GM19438 (cell line): Measurements from ENCODE around the gene THAP4.

Experiments used
- ATAC-seq: cut with Tn5 transposase; IDR thresholded peaks from one replicate; pipeline ENCODE4 v1.9.1; 2021; ENCODE audit warnings: low read depth; ENCODE audit not compliant: unreplicated experiment

THAP4 gene

DNA sequence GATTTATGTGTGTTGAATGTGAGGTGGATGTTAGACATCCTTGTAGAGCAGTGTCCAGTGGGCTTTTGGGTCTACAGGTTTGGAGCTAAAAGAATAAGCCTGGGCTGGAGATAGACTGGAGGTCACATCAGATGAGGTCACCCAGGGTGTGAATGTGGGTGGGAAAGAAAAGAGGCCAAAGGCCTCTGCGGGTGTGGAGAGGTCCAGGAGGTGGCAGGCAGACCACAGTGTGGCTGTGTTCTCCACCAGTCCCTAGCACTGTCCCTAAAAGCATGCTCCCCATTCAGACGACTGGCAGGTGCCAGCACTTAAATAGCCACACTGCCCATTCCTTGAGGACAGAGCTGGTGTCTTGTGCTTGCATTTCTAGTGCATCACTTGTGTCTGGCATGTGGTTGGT, 4.7 kb upstream of the THAP4 start:
- no peak for ATAC-seq

DNA sequence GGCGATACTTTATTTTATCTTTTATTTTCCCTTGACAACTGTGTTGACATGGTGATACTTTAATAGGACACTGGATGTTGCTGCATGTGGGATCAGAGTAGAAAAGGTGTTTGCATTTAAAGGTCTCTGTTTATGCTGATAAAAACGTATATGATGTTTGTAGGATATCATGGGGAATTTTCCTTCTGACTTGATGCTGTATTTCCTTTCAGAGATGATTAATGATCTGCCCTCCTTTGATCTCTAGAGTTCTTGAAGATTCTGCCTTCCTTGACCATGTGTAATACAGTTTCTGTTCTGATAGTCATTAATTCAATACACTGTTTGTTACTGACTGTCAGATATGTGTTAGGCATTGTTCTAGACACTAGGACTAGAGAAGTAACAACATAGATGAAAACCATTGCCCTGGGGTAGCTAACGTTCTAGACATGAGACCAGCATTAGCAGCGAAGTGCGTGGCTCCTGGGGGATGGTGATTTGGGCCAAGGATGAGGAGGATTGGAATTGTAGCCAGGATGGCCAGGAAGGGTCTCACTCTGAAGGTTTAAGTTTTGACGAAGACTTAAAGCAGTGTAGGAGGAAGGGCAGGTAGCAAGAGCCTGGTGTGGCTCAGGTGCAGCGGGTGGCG, 3.3 kb upstream of the THAP4 start:
- ATAC-seq = no peak

DNA sequence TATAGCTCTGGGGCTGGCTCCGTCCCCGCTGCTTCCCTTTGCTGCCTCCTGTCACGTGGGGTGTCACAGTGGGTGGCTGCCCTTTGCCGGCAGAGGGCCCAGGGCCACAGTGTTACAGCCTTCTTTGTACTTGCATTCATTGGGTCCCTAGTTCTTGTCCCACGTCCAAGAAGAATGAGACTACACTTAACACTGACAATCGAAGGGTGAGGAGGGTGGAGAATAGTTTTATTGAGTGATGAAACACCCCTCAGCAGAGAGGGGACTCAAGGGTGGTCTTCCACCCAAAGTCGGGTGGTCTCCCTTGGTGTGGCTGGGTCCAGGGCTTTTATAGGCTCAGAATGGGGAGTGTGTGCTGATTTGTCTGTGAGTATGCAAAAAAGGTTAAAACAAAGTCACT, 2.4 kb upstream of the THAP4 start:
- no peak for ATAC-seq

DNA sequence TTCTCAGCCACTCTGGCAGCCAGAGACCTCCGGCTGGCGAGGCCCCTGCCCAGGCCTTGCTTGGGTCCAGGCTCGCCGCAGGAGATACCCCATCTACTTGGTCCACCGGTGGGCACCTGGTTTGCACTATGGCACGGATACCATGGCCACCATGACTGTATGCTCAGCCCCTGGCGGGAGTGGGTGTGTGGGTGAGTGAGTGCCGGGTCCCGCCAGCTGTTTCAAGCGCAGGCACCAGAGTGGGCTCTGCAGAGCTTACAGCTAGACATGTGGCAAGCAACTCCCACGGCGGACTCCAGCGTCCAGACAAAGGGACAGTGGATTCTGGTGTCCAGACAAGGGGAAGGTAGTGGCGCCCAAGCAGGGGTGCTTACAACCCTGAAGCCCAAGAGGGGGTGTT, 2.0 kb upstream of the THAP4 start:
- no peak for ATAC-seq

DNA sequence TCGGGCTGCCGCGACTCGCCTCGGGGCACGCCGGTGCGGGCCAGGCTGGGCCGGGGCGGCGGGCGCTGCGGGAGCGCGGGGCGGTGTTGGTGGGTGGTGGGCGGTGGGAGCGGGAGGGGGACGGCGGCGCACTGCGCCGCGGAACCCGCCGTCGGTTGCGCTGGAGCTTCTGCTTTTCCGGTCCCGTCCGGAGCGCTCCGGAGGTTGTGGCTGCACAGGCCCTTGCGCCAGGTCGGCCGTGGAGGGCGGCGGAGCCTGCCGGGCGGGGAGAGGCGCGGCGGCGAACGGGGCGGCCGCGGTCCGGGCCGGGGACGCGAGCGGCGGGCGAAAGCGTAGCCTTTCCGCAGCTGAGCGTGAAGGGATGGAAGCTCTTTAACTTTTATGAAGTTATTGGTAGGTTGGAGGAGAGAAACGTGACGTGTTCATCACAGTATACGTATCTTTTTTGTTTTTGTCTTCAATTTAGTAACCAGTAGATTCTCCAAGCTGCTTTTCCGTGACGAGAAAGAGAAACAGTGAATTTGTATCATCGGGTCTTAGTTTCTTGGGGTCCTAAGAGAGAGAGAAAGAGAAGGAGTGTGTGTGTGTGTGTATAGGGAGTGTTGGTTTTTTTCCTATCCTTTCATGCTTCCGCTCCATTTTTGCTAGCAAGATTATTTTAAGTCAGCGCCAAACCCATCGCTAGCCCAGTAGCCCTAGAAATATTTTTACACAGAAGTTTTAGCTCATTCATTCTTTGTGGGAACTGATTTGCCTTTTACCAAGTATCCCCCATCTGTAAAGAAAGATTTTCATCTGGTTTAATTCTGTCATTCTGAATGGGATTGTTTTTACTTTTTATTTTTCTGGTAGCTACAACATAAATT, 1.1 kb upstream of the THAP4 start:
- ATAC-seq = peak; percentile 15

DNA sequence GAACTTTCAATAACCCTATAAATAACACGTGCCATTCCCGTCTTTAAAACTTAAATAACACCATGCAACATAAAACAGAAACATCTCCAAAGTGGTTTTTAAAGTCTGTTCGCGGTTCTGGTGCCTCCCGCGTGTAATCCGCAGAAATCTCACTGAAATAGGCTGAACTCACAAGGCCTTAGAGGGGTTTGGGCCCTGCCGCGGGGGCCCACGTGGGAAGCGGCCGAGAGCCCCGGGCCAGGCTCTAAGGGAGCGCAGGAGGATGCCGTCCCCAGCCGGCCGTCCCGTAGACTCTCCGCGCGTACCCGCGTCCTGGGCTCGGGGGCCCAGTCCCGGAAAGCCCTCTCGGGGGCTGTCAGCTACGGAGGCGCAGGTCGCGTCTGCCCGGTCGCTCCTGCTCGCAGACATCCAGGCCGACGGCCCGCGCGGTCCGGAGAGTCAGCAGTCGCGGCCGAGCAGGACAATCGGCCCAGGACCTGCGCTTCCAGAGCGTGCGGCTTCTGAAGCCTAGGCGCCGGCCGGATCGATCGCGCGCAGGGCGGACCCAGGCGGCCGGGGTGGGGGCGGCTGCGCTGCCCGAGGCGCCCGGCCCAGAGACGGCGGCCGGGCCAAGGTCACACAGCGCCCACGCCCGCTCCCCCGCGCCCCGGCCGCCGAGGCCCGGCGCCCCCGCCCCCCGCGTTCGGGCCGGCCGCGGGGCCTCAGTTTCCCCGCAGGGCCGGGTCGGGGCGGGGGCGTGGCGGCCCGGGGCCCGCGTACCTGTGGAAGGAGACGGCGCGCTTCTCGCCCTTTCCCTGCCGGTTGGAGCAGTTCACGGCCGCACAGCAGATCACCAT, 558 bp downstream of the THAP4 start:
- ATAC-seq = peak; percentile 39

DNA sequence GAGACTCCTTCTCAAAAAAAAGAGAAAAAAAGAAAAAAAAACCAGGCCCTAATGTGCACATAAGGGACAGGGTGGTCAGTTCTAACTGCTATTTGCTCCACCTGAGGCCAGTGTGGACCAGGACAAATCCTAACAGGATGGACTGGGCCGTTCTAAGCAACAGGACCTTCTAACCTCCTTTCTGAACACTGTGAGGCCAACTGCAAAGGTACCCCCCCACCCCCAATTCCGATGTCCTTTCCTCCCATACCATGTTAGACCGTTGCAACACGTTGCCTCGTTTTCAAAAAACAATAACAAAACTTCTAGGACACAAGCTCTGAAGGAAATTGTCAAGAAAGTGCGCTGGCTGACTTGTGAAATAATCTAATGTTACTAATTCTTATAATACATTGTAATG, 1.2 kb downstream of the THAP4 start:
- no peak for ATAC-seq

DNA sequence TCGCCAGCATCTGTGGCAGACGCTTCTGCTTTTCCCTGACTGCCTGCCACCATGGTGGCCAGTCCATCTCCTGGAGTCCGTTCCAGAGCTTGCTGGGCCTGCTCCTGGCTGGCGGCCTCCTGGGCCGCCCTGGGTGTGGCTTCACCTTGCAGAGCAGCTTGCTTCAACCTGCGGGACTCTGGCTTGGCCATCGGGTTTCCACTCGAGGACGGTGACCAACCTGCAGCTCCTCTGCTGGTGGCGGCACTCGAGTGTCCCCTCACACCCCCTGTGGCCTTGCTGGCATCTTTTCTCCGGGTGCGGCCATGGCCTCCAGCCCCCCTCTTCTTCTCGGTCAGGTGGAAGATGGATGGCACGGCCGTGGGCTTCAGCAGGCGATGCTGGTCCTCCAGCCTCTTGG, 3.4 kb downstream of the THAP4 start:
- ATAC-seq = no peak

DNA sequence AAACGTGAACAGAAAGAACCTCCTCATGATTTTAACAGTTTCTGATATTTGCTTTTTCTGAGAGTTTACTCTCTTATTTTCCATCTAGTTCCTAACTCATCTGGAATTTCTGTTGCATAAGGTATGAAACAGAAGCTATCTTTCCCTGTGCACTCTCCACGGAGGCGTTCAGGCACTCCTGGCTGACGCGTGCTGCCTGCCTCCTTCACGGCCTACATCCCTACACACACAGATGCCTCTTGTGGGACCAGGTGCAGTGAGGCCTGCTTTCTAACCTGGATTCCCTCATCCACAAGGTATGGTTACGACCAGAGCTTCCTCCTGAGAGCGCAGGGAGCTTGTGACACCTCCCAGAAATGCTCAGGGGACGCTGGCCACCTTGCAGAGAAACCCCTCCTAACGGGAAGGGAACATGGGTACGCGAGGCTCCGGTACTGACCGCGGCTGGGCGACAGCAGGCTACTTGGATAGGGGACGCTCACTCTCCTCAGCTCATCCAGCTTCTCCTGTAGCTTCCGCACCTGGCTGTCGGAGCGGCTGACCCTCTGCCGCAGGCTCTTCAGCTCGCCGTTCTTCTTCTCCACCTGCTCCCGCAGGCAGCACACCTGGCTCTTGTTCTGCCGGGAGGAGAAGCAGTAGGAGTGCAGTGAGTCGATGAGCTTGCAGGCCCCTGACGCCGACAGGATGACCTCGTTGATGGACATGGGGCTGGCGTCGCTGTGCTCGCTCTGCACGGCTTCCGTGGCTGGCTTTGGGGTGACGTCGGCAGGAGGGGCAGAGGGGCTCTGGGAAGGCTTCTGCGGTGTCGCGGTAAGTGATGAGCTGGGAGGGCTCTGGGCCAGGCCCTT, 4.3 kb downstream of the THAP4 start:
- ATAC-seq = no peak

DNA sequence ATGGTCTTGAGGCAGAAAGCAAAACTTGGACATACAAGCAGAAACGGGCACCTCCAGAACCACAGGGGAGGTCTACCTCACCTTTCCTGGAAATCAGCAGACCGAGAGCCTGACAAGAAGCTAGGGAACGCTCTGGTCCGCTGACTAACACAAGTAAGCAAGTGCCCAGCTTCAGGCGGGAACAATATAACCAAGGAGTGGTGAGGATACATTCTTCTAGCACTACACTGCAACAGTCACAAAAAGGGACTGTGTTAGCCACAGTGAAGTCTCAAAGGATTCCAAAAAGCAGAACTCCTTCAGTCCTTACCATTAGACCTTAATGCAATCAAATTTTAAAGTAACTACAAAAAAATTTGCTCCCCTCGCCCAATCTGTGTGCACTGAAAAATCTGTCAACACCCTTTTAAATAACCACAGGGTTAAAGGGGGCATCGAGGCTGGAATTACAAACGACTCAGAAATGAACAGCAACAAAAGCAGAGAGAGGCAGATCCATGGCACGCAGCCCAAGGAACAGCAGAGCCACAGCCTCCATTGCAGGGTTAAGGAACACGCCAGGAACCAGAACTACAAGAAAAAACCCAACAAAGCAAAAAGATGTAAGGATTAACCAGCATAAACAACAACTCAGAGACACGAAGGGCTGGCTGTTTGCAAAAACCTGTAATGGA, 7.1 kb downstream of the THAP4 start:
- ATAC-seq = no peak

DNA sequence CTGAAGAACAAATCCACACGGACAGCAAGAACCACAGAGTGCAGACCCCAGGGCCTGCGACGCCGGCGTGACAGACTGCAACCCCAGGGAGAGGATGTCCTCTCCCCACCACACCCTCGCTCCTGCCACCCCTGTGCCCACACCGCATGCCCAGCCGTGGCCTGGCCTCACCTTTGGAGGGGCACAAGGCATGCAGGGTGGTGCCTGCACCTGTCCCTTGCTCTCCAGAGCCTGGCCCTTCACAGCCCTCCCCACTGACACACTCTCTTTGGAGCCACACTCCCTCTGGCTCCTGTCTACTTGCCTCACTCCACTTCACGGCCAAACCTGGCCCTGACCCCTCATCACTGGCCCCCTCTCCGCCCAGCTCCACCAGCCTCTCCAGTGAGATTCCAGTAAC, 9.3 kb downstream of the THAP4 start:
- no peak for ATAC-seq

DNA sequence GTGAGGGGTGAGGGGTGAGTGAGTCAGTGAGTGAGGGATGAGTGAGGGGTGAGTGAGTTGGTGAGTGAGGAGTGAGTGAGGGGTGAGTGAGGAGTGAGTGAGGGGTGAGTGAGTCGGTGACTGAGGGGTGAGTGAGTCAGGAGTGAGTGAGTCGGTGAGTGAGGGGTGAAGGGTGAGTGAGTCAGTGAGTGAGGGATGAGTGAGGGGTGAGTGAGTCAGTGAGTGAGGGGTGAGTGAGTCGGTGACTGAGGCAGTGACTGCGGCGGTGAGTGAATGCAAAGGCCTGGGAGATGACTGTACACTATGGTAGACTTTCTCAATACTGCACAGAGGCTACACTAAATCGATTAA, 16.6 kb downstream of the THAP4 start:
- no peak for ATAC-seq

DNA sequence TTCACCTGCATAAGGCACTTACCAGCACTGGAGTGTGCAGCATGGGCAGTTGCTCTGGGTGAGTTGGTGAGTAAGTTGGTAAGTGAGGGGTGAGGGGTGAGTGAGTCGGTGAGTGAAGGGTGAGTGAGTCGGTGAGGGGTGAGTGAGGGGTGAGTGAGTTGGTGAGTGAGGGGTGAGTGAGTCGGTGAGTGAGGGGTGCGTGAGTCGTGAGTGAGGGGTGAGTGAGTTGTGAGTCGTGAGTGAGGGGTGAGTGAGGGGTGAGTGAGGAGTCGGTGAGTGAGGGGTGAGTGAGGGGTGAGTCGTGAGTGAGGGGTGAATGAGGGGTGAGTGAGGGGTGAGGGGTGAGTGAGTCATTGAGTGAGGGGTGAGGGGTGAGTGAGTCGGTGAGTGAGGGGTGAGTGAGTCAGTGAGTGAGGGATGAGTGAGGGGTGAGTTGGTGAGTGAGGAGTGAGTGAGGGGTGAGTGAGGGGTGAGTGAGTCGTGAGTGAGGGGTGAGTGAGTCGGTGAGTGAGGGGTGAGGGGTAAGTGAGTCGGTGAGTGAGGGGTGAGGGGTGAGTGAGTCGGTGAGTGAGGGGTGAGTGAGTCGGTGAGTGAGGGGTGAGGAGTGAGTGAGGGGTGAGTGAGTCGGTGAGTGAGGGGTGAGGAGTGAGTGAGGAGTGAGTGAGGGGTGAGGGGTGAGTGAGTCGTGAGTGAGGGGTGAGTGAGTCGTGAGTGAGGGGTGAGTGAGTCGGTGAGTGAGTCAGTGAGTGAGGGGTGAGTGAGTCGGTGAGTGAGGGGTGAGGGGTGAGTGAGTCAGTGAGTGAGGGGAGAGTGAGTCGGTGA, 17.1 kb downstream of the THAP4 start:
- ATAC-seq = no peak

DNA sequence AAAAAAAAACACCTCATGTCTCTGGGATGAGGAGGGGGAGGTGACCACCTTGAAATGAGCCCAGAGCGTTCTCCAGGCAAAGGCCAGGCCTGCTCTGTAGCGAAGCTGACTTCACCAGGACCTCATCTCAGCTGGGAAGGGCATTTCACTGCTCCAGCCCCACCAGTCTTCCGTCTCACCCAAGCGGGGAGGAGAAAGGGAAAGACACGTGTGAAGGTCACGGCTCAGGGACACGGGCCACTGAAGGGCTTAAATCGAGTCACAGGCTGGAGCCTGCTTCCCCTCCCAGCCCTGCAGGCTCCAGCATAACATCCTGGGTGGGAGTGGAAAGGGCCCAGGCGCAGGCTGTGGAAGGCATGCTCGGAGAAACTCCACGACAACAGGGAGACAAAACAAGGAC, 18.1 kb downstream of the THAP4 start:
- ATAC-seq = no peak

DNA sequence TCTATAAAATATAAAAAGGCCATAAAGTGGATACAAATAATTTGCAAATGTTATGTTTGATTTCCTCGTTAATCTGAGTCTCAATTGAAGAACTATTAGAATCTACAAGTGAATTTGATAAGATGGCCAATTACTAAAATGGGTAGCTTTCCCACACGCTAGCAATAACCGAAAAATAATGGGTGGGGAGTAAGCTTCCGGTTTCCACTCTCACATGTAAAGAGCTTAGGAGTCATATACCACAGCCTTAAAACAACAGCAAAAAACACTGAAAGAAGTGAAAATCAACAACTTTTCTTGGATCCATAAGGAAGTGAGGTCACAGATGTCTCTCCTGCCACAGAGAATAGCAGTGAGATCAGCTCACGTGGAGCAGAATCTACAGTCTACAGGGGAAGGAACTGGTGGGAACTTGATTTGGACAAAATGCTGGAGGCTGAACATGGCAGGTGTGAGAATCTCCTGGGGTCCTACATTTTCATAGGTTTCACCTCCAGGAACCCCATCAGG, 18.6 kb downstream of the THAP4 start:
- ATAC-seq = no peak

DNA sequence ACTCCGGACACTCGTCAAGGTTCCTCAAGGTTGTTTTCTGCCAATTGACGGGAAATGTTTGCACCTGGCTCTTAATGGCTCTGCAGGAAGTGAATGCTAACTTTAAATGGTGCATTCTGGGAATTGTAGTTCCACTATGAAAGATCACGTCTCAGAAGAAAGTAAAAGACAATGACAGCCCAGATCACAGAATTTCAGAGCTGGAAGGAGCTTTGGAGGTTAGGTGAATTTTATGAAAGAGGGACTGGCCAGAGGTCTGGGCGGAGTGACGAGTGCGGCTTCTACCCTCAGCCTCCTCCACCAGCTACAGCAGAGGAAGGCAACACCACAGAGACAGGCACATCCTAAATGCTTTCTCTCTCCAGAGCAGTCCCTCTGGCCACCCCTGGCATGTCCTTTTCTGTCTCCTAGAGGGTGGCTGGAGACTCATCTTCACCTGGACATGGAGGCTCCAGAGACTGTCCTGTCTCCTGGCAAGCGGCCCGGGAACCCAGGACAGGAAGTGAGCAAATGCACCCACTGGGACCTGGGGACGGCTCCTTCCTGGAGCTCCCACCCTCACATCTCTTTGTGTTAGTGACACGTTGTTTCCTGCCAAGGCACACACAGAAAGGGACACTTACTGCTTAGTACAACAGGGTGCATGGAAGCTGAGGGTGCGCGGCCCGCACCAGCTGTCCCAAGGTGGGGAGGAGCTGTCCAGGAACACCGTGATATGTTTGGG, 19.4 kb downstream of the THAP4 start:
- ATAC-seq = no peak

DNA sequence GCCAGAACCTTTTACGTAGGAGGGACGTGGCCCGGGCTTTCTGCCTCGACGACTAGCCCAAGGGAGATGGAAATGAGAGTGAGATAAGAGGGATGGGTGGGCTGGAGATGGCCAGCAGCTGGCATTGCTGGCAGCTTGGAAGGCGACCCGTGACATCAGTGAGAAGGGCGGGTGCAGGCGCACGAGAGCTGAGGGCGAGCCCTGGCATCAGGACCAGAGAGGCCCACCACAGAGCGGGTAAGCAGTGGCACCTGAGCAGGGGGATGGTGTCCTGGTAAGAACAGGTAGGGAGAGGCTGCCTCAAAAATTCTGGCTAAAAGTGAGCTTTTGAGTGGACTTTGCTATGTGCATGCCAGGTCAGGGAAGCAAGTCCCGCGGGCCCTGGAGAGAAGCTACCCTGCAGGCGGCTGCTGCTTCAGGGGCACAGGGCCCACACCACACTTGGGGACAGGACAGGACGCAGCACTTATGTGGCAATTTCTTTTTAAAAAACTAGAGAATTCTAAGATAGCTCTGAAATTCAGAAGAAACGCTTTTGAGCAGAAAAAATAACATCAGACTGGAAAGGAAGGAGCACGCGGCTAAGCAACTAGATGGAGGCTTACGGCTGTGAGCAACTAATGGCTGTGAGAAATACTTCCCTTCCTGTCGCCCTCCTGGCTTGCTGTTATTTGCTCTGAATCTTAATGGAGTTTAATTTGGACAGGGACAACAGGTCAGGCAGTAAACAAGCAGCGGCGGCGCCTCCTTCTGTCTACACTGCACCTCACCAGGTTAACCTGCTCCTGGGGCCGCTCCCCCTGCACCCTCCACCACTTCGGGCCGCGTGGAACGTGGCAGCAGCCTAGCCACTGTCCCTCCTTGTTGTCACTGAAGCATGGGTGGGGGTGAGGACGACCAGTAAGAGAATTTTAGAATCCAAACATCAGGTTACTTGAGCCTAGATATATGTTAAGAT, 20.5 kb downstream of the THAP4 start:
- ATAC-seq = no peak
